Ishikawa (cell line): ENCODE measurements around the gene SDHB.

Experiments used
- CEBPB ChIP-seq: IDR thresholded peaks from 2 replicates; pipeline ENCODE4 v1.6.1; 2012
- CREB1 ChIP-seq: IDR thresholded peaks from 2 replicates; pipeline ENCODE4 v1.6.1; 2012; ENCODE audit warnings: low read depth
- EGR1 ChIP-seq: IDR thresholded peaks from 2 replicates; pipeline ENCODE4 v1.6.1; 2012
- EP300 ChIP-seq: IDR thresholded peaks from 2 replicates; pipeline ENCODE4 v1.6.1; 2012; ENCODE audit warnings: borderline replicate concordance
- FOXM1 ChIP-seq: IDR thresholded peaks from 2 replicates; pipeline ENCODE4 v1.6.1; 2012; ENCODE audit warnings: low read depth, borderline replicate concordance
- MAX ChIP-seq: IDR thresholded peaks from 2 replicates; pipeline ENCODE4 v1.6.1; 2012
- NFIC ChIP-seq: IDR thresholded peaks from 2 replicates; pipeline ENCODE4 v1.6.1; 2012
- REST ChIP-seq: IDR thresholded peaks from 2 replicates; pipeline ENCODE4 v1.6.1; 2012; ENCODE audit warnings: low read depth, mild to moderate bottlenecking
- TCF12 ChIP-seq: IDR thresholded peaks from 2 replicates; pipeline ENCODE4 v1.6.1; 2012; ENCODE audit warnings: low read depth
- YY1 ChIP-seq: IDR thresholded peaks from 2 replicates; pipeline ENCODE4 v1.6.1; 2012; ENCODE audit warnings: low read depth
- ZBTB7A ChIP-seq: IDR thresholded peaks from 2 replicates; pipeline ENCODE4 v1.6.1; 2012; ENCODE audit warnings: low read depth
- TF ChIP-seq, protein P1 (sequence below): IDR thresholded peaks from 2 replicates; pipeline ENCODE4 v1.6.1; 2012

DNA sequence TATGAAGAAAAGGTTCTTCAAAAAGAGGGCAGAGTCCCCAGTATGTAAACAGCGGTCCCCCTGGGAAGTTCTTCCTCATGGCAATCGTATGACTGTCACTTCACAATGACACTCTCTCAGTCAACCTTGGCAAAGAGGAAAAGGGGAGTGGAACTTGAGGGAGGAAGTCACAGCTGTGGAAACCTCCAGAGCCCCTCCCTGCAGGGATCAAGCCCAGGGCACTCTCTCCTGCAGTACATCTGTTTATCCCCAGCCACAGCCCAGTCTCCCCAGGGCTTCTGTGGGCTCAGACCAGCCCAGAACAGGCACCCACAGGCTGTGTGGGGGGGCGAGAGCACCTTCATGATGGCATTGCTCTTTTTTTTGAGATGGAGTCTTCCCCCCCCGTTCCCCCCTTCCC lies 44.1 kb downstream of the SDHB start:
- TF ChIP-seq YY1: no peak
- TF ChIP-seq NFIC: no peak
- no peak for TF ChIP-seq TCF12
- TF ChIP-seq CEBPB: no peak
- no peak for TF ChIP-seq FOXM1
- no peak for TF ChIP-seq EGR1
- TF ChIP-seq REST: no peak
- TF ChIP-seq, protein P1, sequence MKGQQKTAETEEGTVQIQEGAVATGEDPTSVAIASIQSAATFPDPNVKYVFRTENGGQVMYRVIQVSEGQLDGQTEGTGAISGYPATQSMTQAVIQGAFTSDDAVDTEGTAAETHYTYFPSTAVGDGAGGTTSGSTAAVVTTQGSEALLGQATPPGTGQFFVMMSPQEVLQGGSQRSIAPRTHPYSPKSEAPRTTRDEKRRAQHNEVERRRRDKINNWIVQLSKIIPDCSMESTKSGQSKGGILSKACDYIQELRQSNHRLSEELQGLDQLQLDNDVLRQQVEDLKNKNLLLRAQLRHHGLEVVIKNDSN: no peak
- TF ChIP-seq EP300: no peak
- no peak for TF ChIP-seq ZBTB7A
- TF ChIP-seq CREB1: no peak
- no peak for TF ChIP-seq MAX
